Uterus (tissue), 4 donors: ENCODE data around the gene ZFYVE27. TPM values are rescaled to one million over a fixed set of nuclear protein-coding genes. Genes with fewer than 3 reads are reported as not detected.

Experiments
- DNase-seq, 2 donors: peaks; one replicate each; pipeline ENCODE4 v3.0.0-alpha.2; 2019 to 2020
- H3K27ac ChIP-seq, 2 donors: fragments of 200-600 bp; sonication (generic); 1 replicate in 1 of 2; 2 replicates in 1 of 2; pipeline ENCODE4 v1.5.1; 2016 to 2018
- H3K27me3 ChIP-seq, 2 donors: fragments of 200-600 bp; sonication (generic); one replicate each; pipeline ENCODE4 v1.5.1; 2018 to 2019; ENCODE audit warnings: control low read depth in 1 of 2
- H3K36me3 ChIP-seq, 2 donors: fragments of 200-600 bp; sonication (generic); one replicate each; pipeline ENCODE4 v1.5.1; 2019; ENCODE audit warnings: control low read depth in 1 of 2
- H3K4me1 ChIP-seq, 2 donors: fragments of 200-600 bp; sonication (generic); one replicate each; pipeline ENCODE4 v1.5.1; 2018 to 2019; ENCODE audit warnings: control low read depth in 1 of 2
- H3K4me3 ChIP-seq, 2 donors: fragments of 200-600 bp; sonication (generic); 1 replicate in 1 of 2; 2 replicates in 1 of 2; pipeline ENCODE4 v1.5.1; 2018 to 2019; ENCODE audit warnings: mild to moderate bottlenecking in 1 of 2
- H3K9me3 ChIP-seq, 2 donors: fragments of 200-600 bp; sonication (generic); one replicate each; pipeline ENCODE4 v1.5.1; 2019; ENCODE audit warnings: control low read depth in 1 of 2
- POLR2A ChIP-seq, 2 donors: fragments of 450-650 bp; IDR thresholded peaks; one replicate each; pipeline ENCODE4 v1.6.1; 2016; ENCODE audit warnings: antibody characterized with exemption in 2 of 2, mild to moderate bottlenecking in 1 of 2, moderate library complexity in 1 of 2
- intact Hi-C: fragments of 100-400 bp; cut with DNase I; formaldehyde crosslinking; loops from one replicate; pipeline ENCODE4 v1.15.1; 2023; ENCODE audit warnings: low total_unique reads
- total RNA-seq, 4 donors: library from RNA; depleted of rRNA in 3 of 4; stranded (reverse); fragments of >200 nt in 3 of 4; gene quantifications; one replicate each; pipeline versions ENCODE4 v1.1.0 to v1.2.4, GENCODE V29; 2014 to 2023
- TF ChIP-seq, protein P1 (sequence below), 4 experiments: fragments of 200-600 bp in 2 of 4; fragments of 450-650 bp in 2 of 4; sonication (generic) in 2 of 4; IDR thresholded peaks; one replicate each; pipeline ENCODE4 v1.5.1; 2016 to 2019; ENCODE audit warnings: antibody characterized with exemption in 4 of 4, mild to moderate bottlenecking in 2 of 4, moderate library complexity in 1 of 4
- donor health status: DM: yes; HTN: yes; CAD: no.

Gene ZFYVE27
- total RNA-seq, 4 donors from 2014 or later, result 2.8 to 32.3 (median 16.7) TPM

DNA sequence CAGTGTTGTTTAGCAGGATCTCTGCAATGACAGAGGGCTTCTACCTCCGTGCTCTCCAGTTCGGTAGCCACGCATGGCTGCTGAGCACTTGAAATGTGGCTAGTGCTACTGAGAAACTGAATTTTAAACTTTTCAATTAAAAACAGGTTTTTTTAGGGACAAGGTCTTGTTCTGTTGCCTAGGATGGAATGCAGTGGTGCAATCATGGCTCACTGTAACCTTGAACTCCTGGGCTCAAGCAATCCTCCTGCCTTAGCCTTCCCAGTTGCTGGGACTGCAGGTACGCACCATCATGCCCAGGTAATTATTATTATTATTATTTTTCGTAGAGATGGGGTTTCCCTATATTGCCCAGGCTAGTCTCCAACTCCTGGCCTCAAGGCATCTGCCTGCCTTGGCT is 48.3 kb downstream of the ZFYVE27 start:
- Histone ChIP-seq H3K27me3 (no peaks in the 10 kb centered on the region), H3K36me3 (no peaks in the 10 kb centered on the region), H3K9me3 (no peaks in the 10 kb centered on the region), H3K27ac (no peak overlapping the region), H3K4me1 (no peaks in the 10 kb centered on the region), H3K4me3 (no peak overlapping the region)
- DNase-seq, result no peak
- intact Hi-C loops, result no loop called here
- no peak for TF ChIP-seq POLR2A (IDR thresholded peaks at IDR 0.05)
- TF ChIP-seq, protein P1, sequence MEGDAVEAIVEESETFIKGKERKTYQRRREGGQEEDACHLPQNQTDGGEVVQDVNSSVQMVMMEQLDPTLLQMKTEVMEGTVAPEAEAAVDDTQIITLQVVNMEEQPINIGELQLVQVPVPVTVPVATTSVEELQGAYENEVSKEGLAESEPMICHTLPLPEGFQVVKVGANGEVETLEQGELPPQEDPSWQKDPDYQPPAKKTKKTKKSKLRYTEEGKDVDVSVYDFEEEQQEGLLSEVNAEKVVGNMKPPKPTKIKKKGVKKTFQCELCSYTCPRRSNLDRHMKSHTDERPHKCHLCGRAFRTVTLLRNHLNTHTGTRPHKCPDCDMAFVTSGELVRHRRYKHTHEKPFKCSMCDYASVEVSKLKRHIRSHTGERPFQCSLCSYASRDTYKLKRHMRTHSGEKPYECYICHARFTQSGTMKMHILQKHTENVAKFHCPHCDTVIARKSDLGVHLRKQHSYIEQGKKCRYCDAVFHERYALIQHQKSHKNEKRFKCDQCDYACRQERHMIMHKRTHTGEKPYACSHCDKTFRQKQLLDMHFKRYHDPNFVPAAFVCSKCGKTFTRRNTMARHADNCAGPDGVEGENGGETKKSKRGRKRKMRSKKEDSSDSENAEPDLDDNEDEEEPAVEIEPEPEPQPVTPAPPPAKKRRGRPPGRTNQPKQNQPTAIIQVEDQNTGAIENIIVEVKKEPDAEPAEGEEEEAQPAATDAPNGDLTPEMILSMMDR (IDR thresholded peaks at IDR 0.05), result no peak

DNA sequence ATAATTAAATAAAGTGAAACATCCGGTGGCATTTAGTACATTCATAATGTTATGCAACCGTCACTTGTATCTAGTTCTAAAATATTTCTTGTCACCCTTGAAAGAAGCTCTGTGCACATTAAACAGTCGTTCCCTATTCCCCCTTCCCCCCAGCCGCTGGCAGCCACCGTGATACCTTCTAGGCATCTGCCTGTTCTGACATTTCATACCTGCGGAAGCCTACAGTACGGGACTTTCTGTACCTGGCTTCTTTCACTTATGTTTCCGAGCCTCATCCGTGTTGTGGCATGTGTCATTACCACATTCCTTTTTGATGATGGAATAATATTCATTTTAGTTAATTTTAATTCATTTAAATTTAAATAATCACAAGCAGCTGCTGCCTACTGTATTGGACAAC is 48.8 kb downstream of the ZFYVE27 start:
- no peak overlapping the region for H3K4me3 ChIP-seq
- no peaks in the 10 kb centered on the region for H3K36me3 ChIP-seq
- intact Hi-C loops, result no loop called here
- no peaks in the 10 kb centered on the region for H3K9me3 ChIP-seq
- H3K27me3 ChIP-seq, result no peaks in the 10 kb centered on the region
- no peaks in the 10 kb centered on the region for H3K4me1 ChIP-seq
- H3K27ac ChIP-seq, result no peak overlapping the region
- TF ChIP-seq POLR2A (IDR thresholded peaks at IDR 0.05), result no peak
- TF ChIP-seq, protein P1 (IDR thresholded peaks at IDR 0.05), result no peak
- no peak for DNase-seq

DNA sequence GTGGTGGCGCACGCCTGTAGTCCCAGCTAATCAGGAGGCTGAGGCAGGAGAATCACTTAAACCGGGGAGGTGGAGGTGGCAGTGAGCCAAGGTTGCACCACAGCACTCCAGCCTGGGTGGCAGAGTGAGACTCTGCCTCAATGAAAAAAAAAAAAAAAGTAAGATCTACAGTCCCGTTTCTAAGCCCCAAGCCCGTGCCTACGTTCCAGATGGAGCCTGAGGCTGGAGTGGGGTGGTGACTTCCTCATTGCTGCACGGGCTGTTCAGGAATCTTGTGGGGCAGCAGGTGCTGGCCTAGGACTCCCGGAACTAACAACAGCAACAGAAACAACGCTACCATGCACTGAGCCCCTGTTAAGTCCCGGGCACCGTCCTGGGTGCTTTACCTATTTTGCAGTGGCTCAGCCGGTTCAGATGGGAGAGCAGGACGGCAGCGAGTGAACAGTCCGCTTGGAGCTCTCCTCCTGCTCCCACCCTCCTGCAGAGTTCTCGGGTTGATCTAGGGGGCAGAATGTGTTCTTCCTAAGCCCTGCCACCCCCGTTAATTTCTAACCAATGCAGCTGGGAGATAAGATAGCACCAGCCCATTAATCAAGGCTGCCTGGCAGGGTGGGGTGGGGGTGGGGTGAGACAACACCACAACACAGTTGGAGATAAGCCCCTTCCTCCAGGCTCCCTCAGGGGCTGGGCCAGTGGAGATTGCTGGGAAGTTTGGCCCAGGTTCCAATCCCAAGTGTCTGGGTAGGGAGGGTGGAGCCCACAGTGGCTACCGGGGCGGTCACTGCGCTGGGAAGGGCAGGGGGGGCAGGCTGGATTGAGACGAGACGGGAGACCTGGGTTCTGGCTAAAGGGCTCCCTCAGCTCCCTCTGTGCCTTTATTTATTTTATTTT is 51.9 kb downstream of the ZFYVE27 start:
- no peak overlapping the region for H3K4me3 ChIP-seq
- H3K9me3 ChIP-seq, result no peaks in the 10 kb centered on the region
- H3K27ac ChIP-seq, result no peak overlapping the region
- DNase-seq, result no peak
- no peak for TF ChIP-seq POLR2A (IDR thresholded peaks at IDR 0.05)
- TF ChIP-seq, protein P1 (IDR thresholded peaks at IDR 0.05), result no peak
- intact Hi-C loops, result no loop called here
- no peaks in the 10 kb centered on the region for H3K4me1 ChIP-seq
- H3K27me3 ChIP-seq, result no peaks in the 10 kb centered on the region
- H3K36me3 ChIP-seq, result no peaks in the 10 kb centered on the region

DNA sequence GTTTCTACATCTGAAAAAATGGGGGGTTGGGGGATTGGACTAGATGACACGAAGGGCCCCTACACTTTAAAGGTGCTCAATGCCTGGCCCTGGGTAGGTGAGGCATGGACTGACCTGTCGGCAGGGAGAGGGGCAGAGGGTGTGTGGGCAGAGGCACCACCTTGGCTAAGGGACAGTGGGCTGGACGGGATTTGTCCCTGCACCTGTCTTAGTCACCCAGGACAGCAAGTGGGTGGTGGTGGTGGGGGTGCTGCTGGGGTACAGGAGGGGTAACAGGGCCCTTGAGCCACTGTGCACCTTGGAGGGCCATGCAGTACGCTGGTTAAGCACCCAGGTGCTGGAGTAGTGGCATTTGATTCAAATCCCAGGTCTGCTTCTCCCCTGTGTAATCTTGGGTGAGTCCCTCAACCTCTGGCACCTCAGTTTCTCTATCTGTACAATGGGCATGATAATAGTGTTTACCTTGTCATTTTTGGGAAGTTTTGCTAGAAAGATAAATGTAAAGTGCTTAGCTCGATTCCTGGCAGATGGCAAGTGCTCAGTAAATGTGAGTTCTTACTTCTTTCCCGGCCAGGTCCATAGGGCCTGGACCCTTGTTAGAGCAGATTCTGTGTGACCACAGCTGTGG is 53.0 kb downstream of the ZFYVE27 start:
- Histone ChIP-seq H3K4me3 (no peak overlapping the region), H3K27me3 (no peaks in the 10 kb centered on the region), H3K27ac (no peak overlapping the region), H3K9me3 (no peaks in the 10 kb centered on the region), H3K4me1 (no peaks in the 10 kb centered on the region), H3K36me3 (no peaks in the 10 kb centered on the region)
- no peak for DNase-seq
- intact Hi-C loops, result no loop called here
- TF ChIP-seq, protein P1 (IDR thresholded peaks at IDR 0.05), result no peak
- TF ChIP-seq POLR2A (IDR thresholded peaks at IDR 0.05), result no peak
